HepG2 (cell line): Measurements from ENCODE around the gene PRCP. TPM values are rescaled to one million over a fixed set of nuclear protein-coding genes. Genes with fewer than 3 reads are reported as not detected.

Experiments used
- ATAC-seq: fragments of 200-7000 bp; cut with Tn5 transposase; 3 replicates; pipeline ENCODE4 v1.9.1; 2020; ENCODE audit warnings: mild to moderate bottlenecking, moderate library complexity
- BruUV-seq: library from RNA; stranded (reverse); fragments of 400-500 nt; replicated peaks from 2 replicates; lab custom pipeline; 2021; lab: Mats Ljungman, UMichigan
- CTCF ChIA-PET: fragments of 300-600 bp; formaldehyde crosslinking; extraction: SDS; loops from one replicate; lab custom pipeline; 2021; ENCODE audit warnings: low total read pairs, inconsistent platforms, low intra/inter-chr PET ratio; lab: Yijun Ruan, JAX
- POLR2A ChIA-PET: fragments of 350-600 bp; sonication (Branson Sonifier 250); formaldehyde crosslinking; loops from one replicate; lab custom pipeline; 2020; ENCODE audit warnings: antibody characterized with exemption, inconsistent platforms; lab: Yijun Ruan, JAX
- DNase-seq: peaks from one replicate; pipeline ENCODE4 v3.0.0-alpha.2; 2015; ENCODE audit warnings: low spot score
- FAIRE-seq: peaks from 3 replicates; lab custom pipeline; 2011; peaks lifted over from hg19 to GRCh38; lab: Jason Lieb, UNC
- H2AFZ ChIP-seq: one replicate; pipeline ENCODE4 v1.6.1; 2011; ENCODE audit warnings: low read length, inconsistent platforms
- H3K27ac ChIP-seq: fragments of 300-600 bp; 3 replicates; pipeline ENCODE4 v1.8.0; 2011; ENCODE audit warnings: mixed run types, mild to moderate bottlenecking, mixed read lengths, low read length, inconsistent platforms; ENCODE audit not compliant: insufficient read depth; ENCODE audit errors: extremely low read length
- H3K27me3 ChIP-seq, 2 experiments: fragments of 200-600 bp in 1 of 2; 2 replicates in 1 of 2; 3 replicates in 1 of 2; pipeline versions ENCODE4 v1.6.0 to v1.8.0; 2011; ENCODE audit warnings: low read length in 2 of 2, mild to moderate bottlenecking in 2 of 2, moderate library complexity in 2 of 2, inconsistent platforms in 1 of 2; ENCODE audit not compliant: insufficient read depth in 2 of 2, control insufficient read depth in 1 of 2
- H3K36me3 ChIP-seq, 2 experiments: fragments of 200-600 bp in 1 of 2; replicated peaks in 1 of 2; 2 replicates in 1 of 2; 3 replicates in 1 of 2; pipeline versions ENCODE4 v1.5.1 to v1.8.0; 2011; ENCODE audit warnings: low read length in 2 of 2, inconsistent platforms in 1 of 2; ENCODE audit not compliant: insufficient read depth in 2 of 2, control insufficient read depth in 1 of 2
- H3K4me1 ChIP-seq: 2 replicates; pipeline ENCODE4 v1.5.1; 2012; ENCODE audit warnings: low read length, inconsistent platforms; ENCODE audit not compliant: insufficient read depth
- H3K4me2 ChIP-seq: 2 replicates; pipeline ENCODE4 v1.6.0; 2011; ENCODE audit warnings: low read depth, low read length, inconsistent platforms
- H3K4me3 ChIP-seq, 3 experiments: fragments of 200-600 bp in 1 of 3; sonication (generic), shearing (Covaris generic) in 1 of 3; replicated peaks in 1 of 3; 2 replicates each; pipeline ENCODE4 v1.5.1; 2011 to 2016; ENCODE audit warnings: low read length in 3 of 3, inconsistent platforms in 2 of 3, low read depth in 2 of 3, mild to moderate bottlenecking in 2 of 3, control low read depth in 1 of 3, mixed read lengths in 1 of 3; ENCODE audit not compliant: insufficient read depth in 1 of 3
- H3K79me2 ChIP-seq: one replicate; pipeline ENCODE4 v1.6.1; 2011; ENCODE audit warnings: low read length, inconsistent platforms; ENCODE audit not compliant: insufficient read depth
- H3K9ac ChIP-seq: 2 replicates; pipeline ENCODE4 v1.6.0; 2011; ENCODE audit warnings: mild to moderate bottlenecking, low read depth, low read length, inconsistent platforms; ENCODE audit not compliant: insufficient read depth
- H3K9me3 ChIP-seq: 2 replicates; pipeline ENCODE4 v1.5.1; 2012; ENCODE audit warnings: mild to moderate bottlenecking, low read length
- H4K20me1 ChIP-seq: 2 replicates; pipeline ENCODE4 v1.6.0; 2011; ENCODE audit warnings: inconsistent platforms, mild to moderate bottlenecking, low read length, moderate library complexity; ENCODE audit not compliant: insufficient read depth
- CREB1 ChIP-seq, 2 experiments: fragments of 450-650 bp in 1 of 2; IDR thresholded peaks; 2 replicates each; pipeline ENCODE4 v1.6.1; 2016 to 2017; ENCODE audit warnings: control low read depth in 1 of 2, mild to moderate bottlenecking in 1 of 2, missing compliant biosample characterization in 1 of 2, missing genetic modification characterization in 1 of 2
- FOXJ3 ChIP-seq: sonication (generic); formaldehyde crosslinking; IDR thresholded peaks from 2 replicates; pipeline ENCODE4 v1.4.0; 2020; ENCODE audit warnings: missing genetic modification reagents, mild to moderate bottlenecking, borderline replicate concordance
- KAT8 ChIP-seq: IDR thresholded peaks from 2 replicates; pipeline ENCODE4 v1.6.1; 2016; ENCODE audit warnings: missing genetic modification reagents, missing compliant biosample characterization
- MTA1 ChIP-seq: sonication (generic); formaldehyde crosslinking; IDR thresholded peaks from 2 replicates; pipeline ENCODE4 v1.4.0; 2020; ENCODE audit warnings: missing genetic modification reagents, mild to moderate bottlenecking, borderline replicate concordance
- RFX1 ChIP-seq: fragments of 450-650 bp; IDR thresholded peaks from 2 replicates; pipeline ENCODE4 v1.6.1; 2017
- SIN3B ChIP-seq: fragments of 150-350 bp; IDR thresholded peaks from 2 replicates; pipeline ENCODE4 v1.6.1; 2014; ENCODE audit warnings: low read length
- ZFAT ChIP-seq: sonication (generic); formaldehyde crosslinking; conservative IDR thresholded peaks from 2 replicates; pipeline ENCODE4 v1.8.1; 2023; ENCODE audit warnings: missing genetic modification reagents, inconsistent platforms
- ZNF513 ChIP-seq: sonication (generic); formaldehyde crosslinking; conservative IDR thresholded peaks from 2 replicates; pipeline ENCODE4 v1.5.0; 2020; ENCODE audit warnings: missing genetic modification reagents
- ZNF543 ChIP-seq: sonication (generic); formaldehyde crosslinking; IDR thresholded peaks from 2 replicates; pipeline ENCODE4 v1.4.0; 2020; ENCODE audit warnings: mild to moderate bottlenecking, missing genetic modification reagents
- ZNF589 ChIP-seq: sonication (generic); formaldehyde crosslinking; conservative IDR thresholded peaks from 2 replicates; pipeline ENCODE4 v1.8.0; 2022; ENCODE audit warnings: mild to moderate bottlenecking, moderate library complexity, missing genetic modification reagents
- ZNF772 ChIP-seq: sonication (generic); formaldehyde crosslinking; IDR thresholded peaks from 2 replicates; pipeline ENCODE4 v1.5.0; 2020; ENCODE audit warnings: mild to moderate bottlenecking, missing genetic modification reagents
- WGBS: methylation state at CpG from one replicate; pipeline ENCODE4 v1.1.6; 2017; ENCODE audit warnings: low lambda C conversion rate; 5-methylcytosine and 5-hydroxymethylcytosine counted together
- in situ Hi-C: cut with HindIII; loops from 2 replicates; pipeline ENCODE4 v1.10.0; 2017; ENCODE audit warnings: low pct_unique_long_range_greater_than_20kb; ENCODE audit not compliant: extremely low pct_ligation_motif_present
- intact Hi-C: fragments of 100-400 bp; cut with micrococcal nuclease; formaldehyde crosslinking; loops from one replicate; pipeline ENCODE4 v1.10.0; 2022; ENCODE audit not compliant: unreplicated experiment
- polyA plus RNA-seq, 8 experiments: library from polyadenylated mRNA; depleted of rRNA in 3 of 8; stranded (reverse) in 7 of 8; unstranded in 1 of 8; fragments of >200 nt; fragmentation: Illumina TruSeq in 4 of 8; extraction: Trizol in 4 of 8; gene quantifications; 2 replicates each; pipeline versions ENCODE4 v1.2.1 to v1.2.3, GENCODE V29; 2011 to 2016; ENCODE audit warnings: low read depth in 4 of 8, missing spikeins in 1 of 8, mixed read lengths in 1 of 8; ENCODE audit not compliant: insufficient read depth in 1 of 8
- total RNA-seq, 5 experiments: library from RNA; depleted of rRNA; stranded (reverse); fragments of >200 nt; fragmentation: Illumina TruSeq; extraction: Trizol; gene quantifications; 2 replicates each; pipeline ENCODE4 v1.2.3, GENCODE V29; 2016; ENCODE audit warnings: low read depth in 1 of 5

PRCP gene
- total and polyA plus RNA-seq, 2 of the 13 experiments (the other 11 are each of a cell fraction or from before 2014, with no cell fraction given), result 84.2 to 105 TPM

GRCh38 chr11:82939456-82939855 lies 39.2 kb upstream of the PRCP start:
- FAIRE-seq (no peak), ATAC-seq (no peak), DNase-seq (no peak)
- intact Hi-C loops (no loop called here), in situ Hi-C loops (no loop called here)
- Histone ChIP-seq H3K4me1 (peaks cover 20% of the 10 kb centered on the region), H2AFZ (no peak overlapping the region), H3K79me2 (no peaks in the 10 kb centered on the region), H3K4me2 (no peak overlapping the region), H3K9ac (no peak overlapping the region), H3K27me3 (no peaks in the 10 kb centered on the region), H4K20me1 (no peaks in the 10 kb centered on the region), H3K27ac (no peak overlapping the region), H3K4me3 (no peak overlapping the region), H3K9me3 (no peaks in the 10 kb centered on the region), H3K36me3 (no peaks in the 10 kb centered on the region)
- ChIA-PET CTCF (no interaction called here), POLR2A (no interaction called here)
- 82% methylated on average over 2 of the region's 2 CpGs for WGBS
- BruUV-seq, result no TSS peak
- TF ChIP-seq RFX1, result no peak
- no peak for TF ChIP-seq MTA1 (CRISPR knock-in tag)
- TF ChIP-seq ZFAT (CRISPR knock-in tag), result no peak
- TF ChIP-seq ZNF543, result no peak
- no peak for TF ChIP-seq ZNF513
- no peak for TF ChIP-seq KAT8 (CRISPR knock-in tag)
- no peak for TF ChIP-seq CREB1 (IDR thresholded peaks at IDR 0.05)
- TF ChIP-seq CREB1 (CRISPR knock-in tag; IDR thresholded peaks at IDR 0.05), result no peak
- TF ChIP-seq SIN3B, result no peak
- no peak for TF ChIP-seq FOXJ3 (CRISPR knock-in tag)
- no peak for TF ChIP-seq ZNF589
- no peak for TF ChIP-seq ZNF772
